B cell (primary cell): ENCODE results near the gene TOGARAM2.

Experiments used
- EZH2 ChIP-seq: IDR thresholded peaks from 2 replicates; pipeline ENCODE4 v1.6.1; 2012; ENCODE audit warnings: borderline replicate concordance, low read depth, mild to moderate bottlenecking, moderate library complexity, low read length; ENCODE audit not compliant: insufficient read depth, poor library complexity, severe bottlenecking
- TF ChIP-seq, protein P1 (sequence below): fragments of 200-600 bp; IDR thresholded peaks from one replicate; pipeline ENCODE4 v1.8.0; 2022; ENCODE audit warnings: antibody characterized with exemption, mild to moderate bottlenecking

DNA sequence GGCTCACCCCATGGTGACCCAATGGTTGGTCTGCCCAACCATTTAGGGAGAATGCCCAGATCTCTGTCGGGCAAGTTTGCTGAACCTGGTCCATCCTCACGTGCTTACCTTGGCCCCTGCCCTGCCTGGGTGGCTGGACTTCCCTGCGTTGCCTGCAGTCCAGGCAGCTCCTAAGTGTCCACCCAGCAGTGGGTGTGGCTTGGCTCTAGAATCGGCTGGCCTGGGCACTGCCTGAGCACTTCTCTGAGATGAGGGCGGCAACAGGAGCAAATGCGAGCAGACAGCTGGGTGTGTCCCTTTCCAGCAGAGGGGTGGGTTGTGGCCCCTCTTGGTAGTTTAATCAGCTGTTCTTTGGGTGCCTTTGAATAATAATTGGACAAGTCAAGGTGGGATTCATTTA lies 82.0 kb downstream of the TOGARAM2 start:
- TF ChIP-seq EZH2, result no peak
- TF ChIP-seq, protein P1, sequence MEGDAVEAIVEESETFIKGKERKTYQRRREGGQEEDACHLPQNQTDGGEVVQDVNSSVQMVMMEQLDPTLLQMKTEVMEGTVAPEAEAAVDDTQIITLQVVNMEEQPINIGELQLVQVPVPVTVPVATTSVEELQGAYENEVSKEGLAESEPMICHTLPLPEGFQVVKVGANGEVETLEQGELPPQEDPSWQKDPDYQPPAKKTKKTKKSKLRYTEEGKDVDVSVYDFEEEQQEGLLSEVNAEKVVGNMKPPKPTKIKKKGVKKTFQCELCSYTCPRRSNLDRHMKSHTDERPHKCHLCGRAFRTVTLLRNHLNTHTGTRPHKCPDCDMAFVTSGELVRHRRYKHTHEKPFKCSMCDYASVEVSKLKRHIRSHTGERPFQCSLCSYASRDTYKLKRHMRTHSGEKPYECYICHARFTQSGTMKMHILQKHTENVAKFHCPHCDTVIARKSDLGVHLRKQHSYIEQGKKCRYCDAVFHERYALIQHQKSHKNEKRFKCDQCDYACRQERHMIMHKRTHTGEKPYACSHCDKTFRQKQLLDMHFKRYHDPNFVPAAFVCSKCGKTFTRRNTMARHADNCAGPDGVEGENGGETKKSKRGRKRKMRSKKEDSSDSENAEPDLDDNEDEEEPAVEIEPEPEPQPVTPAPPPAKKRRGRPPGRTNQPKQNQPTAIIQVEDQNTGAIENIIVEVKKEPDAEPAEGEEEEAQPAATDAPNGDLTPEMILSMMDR, result no peak
